ENCODE data around the gene CYBB. TPM values are rescaled to one million over a fixed set of nuclear protein-coding genes. Genes with fewer than 3 reads are reported as not detected.

Gene CYBB
- total and polyA plus RNA-seq, 2 experiments from 2014 or later = 0.06 TPM; not detected in 1

GRCh38 chrX:37757082-37757481, 22.8 kb upstream of the CYBB start:
- Mint-ChIP-seq H3K9me3 (no peaks in the 10 kb centered on the region), H3K36me3 (ENCODE audit: low read depth) (no peaks in the 10 kb centered on the region), H3K27ac (no peak overlapping the region), H3K27me3 (ENCODE audit: insufficient read depth, low read depth, poor library complexity) (no peaks in the 10 kb centered on the region), H3K4me1 (no peaks in the 10 kb centered on the region), H3K4me3 (no peak overlapping the region)
- TF ChIP-seq STAT1 (IDR thresholded peaks at IDR 0.05; ENCODE audit: unreplicated experiment) = no peak
- TF ChIP-seq POLR2AphosphoS5 (IDR thresholded peaks at IDR 0.05; ENCODE audit: low read depth) = no peak
- TF ChIP-seq JUNB (IDR thresholded peaks at IDR 0.05; ENCODE audit: unreplicated experiment) = no peak
- no peak for TF ChIP-seq ZNF331 (CRISPR knock-in tag; IDR thresholded peaks at IDR 0.05; ENCODE audit: low read depth)
- no peak for TF ChIP-seq CREB1 (CRISPR knock-in tag; IDR thresholded peaks at IDR 0.05; ENCODE audit: low read depth)
- TF ChIP-seq REST (IDR thresholded peaks at IDR 0.05; ENCODE audit: unreplicated experiment) = no peak
- TF ChIP-seq NANOG (IDR thresholded peaks at IDR 0.05; ENCODE audit: borderline replicate concordance) = no peak
- no peak for TF ChIP-seq EZH2 (IDR thresholded peaks at IDR 0.05; ENCODE audit: low read depth, unreplicated experiment)
- TF ChIP-seq ETS1 (IDR thresholded peaks at IDR 0.05) = no peak
- TF ChIP-seq CTCF (conservative IDR thresholded peaks at IDR 0.05; ENCODE audit: low read depth in 2 of 2) = no peak
- no peak for TF ChIP-seq ZNF462 (CRISPR knock-in tag; IDR thresholded peaks at IDR 0.05)
- TF ChIP-seq ZNF114 (CRISPR knock-in tag; IDR thresholded peaks at IDR 0.05) = no peak
- no peak for TF ChIP-seq EZH2phosphoT487 (IDR thresholded peaks at IDR 0.05; ENCODE audit: unreplicated experiment)
- Histone ChIP-seq H3F3A (replicated peaks; ENCODE audit: low read depth) (no peaks in the 10 kb centered on the region), H3K4me2 (no peak overlapping the region), H3K4me3 (no peak overlapping the region), H3K27ac (ENCODE audit: low read depth) (no peak overlapping the region), H3K9me2 (ENCODE audit: insufficient read depth) (no peaks in the 10 kb centered on the region), H3K27me3 (ENCODE audit: insufficient read depth) (no peaks in the 10 kb centered on the region), H2AFZ (no peak overlapping the region), H3K36me3 (ENCODE audit: insufficient read depth) (no peaks in the 10 kb centered on the region), H4K20me1 (replicated peaks; ENCODE audit: insufficient read depth) (no peaks in the 10 kb centered on the region), H3K4me1 (ENCODE audit: insufficient read depth) (no peaks in the 10 kb centered on the region), H3K79me2 (replicated peaks; ENCODE audit: insufficient read depth) (no peaks in the 10 kb centered on the region)
- DNase-seq (ENCODE audit: low spot score) (no peak), ATAC-seq (no peak)
